ENCODE data around the gene NCBP1. TPM values are rescaled to one million over a fixed set of nuclear protein-coding genes. Genes with fewer than 3 reads are reported as not detected.
A peak's percentile ranks its signal among the peaks of the same experiment; 100 is the strongest.

NCBP1 gene
- total RNA-seq, 1 donor from 2014 or later = 62.0 TPM

GRCh38 chr9:97704851-97705250 lies 71.2 kb downstream of the NCBP1 start:
- no peak for DNase-seq (ENCODE audit: low spot score in 2 of 2)
- no peak for FAIRE-seq

GRCh38 chr9:97705354-97705950 lies 71.8 kb downstream of the NCBP1 start:
- DNase-seq (ENCODE audit: low spot score in 2 of 2) (no peak), FAIRE-seq (no peak)

- FAIRE-seq = no peak
- no peak for DNase-seq (ENCODE audit: low spot score in 2 of 2)
Observed at GRCh38 chr9:97706246-97706645, 72.6 kb downstream of the NCBP1 start.

- FAIRE-seq (peak; percentile 56), DNase-seq (ENCODE audit: low spot score in 2 of 2) (peak; percentile 39 to 75)
Observed at GRCh38 chr9:97710356-97711222, 77.0 kb downstream of the NCBP1 start.

GRCh38 chr9:97711223-97711626 lies 77.6 kb downstream of the NCBP1 start:
- FAIRE-seq (no peak), DNase-seq (ENCODE audit: low spot score in 2 of 2) (no peak)

GRCh38 chr9:97714435-97714834 lies 80.8 kb downstream of the NCBP1 start:
- DNase-seq (ENCODE audit: low spot score in 2 of 2) = no peak

GRCh38 chr9:97717866-97718265 lies 84.2 kb downstream of the NCBP1 start:
- FAIRE-seq = no peak
- DNase-seq (ENCODE audit: low spot score in 2 of 2) = no peak

More at GRCh38 chr9:97714435-97714834, 80.8 kb downstream of the NCBP1 start:
- no peak for FAIRE-seq

GRCh38 chr9:97721396-97721795 lies 87.8 kb downstream of the NCBP1 start:
- FAIRE-seq (no peak), DNase-seq (ENCODE audit: low spot score in 2 of 2) (no peak)

- DNase-seq (ENCODE audit: low spot score in 2 of 2) = no peak
- no peak for FAIRE-seq
Observed at GRCh38 chr9:97722331-97722730, 88.7 kb downstream of the NCBP1 start.

Other genes with a start within 250 kb of the NCBP1 start
- 20.4 TPM for gene TDRD7, start 221.7 kb upstream of the NCBP1 start, total RNA-seq
- gene TMOD1, start 132.2 kb upstream of the NCBP1 start, total RNA-seq = 20.0 TPM
- 34.2 TPM for gene TSTD2, start 453 bp upstream of the NCBP1 start, total RNA-seq
- 21.2 TPM for gene XPA, start 63.5 kb downstream of the NCBP1 start, total RNA-seq
- not detected for gene FOXE1, start 219.4 kb downstream of the NCBP1 start, total RNA-seq

Measured in frontal cortex (tissue), 4 donors.